Measurements from ENCODE around the gene C10orf67.

DNA sequence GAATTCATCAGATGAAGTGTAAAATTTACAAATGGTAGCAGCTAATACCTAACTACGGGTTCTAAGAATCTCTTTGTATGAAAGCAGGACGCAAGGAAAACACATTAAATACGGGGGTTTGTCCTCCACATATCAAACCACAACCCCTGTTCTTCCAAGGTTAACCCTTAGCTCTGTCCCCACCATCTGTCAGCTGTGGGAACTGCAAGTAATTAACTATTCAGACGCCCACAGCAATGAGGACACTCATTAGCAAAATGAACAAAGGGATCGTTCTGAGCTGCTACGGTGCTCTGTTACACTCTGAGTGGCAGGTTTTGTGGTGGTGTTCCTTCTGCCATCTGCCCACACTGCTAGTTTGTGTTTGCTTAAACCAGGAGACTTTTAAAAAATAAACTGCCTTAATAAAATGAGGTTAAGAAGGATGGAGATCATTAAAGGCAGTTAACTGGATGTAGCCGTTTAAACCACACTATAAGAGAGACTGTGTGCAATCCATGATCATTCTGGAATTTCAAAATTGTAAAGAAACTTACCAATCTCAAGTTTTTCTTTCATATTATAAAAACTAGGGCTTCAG, 51.4 kb downstream of the C10orf67 start:
- TF ChIP-seq, protein P1, sequence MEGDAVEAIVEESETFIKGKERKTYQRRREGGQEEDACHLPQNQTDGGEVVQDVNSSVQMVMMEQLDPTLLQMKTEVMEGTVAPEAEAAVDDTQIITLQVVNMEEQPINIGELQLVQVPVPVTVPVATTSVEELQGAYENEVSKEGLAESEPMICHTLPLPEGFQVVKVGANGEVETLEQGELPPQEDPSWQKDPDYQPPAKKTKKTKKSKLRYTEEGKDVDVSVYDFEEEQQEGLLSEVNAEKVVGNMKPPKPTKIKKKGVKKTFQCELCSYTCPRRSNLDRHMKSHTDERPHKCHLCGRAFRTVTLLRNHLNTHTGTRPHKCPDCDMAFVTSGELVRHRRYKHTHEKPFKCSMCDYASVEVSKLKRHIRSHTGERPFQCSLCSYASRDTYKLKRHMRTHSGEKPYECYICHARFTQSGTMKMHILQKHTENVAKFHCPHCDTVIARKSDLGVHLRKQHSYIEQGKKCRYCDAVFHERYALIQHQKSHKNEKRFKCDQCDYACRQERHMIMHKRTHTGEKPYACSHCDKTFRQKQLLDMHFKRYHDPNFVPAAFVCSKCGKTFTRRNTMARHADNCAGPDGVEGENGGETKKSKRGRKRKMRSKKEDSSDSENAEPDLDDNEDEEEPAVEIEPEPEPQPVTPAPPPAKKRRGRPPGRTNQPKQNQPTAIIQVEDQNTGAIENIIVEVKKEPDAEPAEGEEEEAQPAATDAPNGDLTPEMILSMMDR (IDR thresholded peaks at IDR 0.05) = peak in 1 of 3 experiments; percentile 11
- no peak for TF ChIP-seq EP300 (IDR thresholded peaks at IDR 0.05)
